ENCODE results near the gene CRK. TPM values are rescaled to one million over a fixed set of nuclear protein-coding genes. Genes with fewer than 3 reads are reported as not detected.

The CRK gene
- total RNA-seq, 1 experiment from 2014 or later = 72.3 TPM

DNA sequence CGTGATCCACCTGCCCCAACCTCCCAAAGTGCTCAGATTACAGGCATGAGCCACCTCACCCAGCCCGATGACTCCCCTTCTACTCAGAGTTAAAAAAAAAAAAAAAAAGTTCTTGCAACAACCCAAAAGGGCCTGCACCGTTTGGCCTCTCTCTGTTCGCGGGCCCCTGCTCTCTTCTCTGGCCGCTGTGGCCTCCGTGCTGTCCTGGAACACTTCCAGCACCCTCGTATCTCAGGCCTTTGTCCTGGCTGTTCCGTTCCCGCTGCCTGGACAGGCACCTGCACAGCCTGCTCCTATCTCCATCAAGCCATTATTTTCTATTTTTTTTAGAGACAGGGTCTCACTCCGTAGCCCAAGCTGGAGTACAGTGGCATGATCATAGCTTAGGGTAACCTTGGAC is 25.7 kb upstream of the CRK start:
- no peak for DNase-seq
- Histone ChIP-seq H3K4me3 (ENCODE audit: low read depth, low read length) (no peak overlapping the region), H3K36me3 (ENCODE audit: control insufficient read depth, insufficient read depth, low read length) (peaks cover 11% of the 10 kb centered on the region), H3K27me3 (replicated peaks; ENCODE audit: control insufficient read depth, insufficient read depth, low read length) (no peaks in the 10 kb centered on the region), H3K4me1 (peaks cover 9% of the 10 kb centered on the region), H3K9me3 (no peaks in the 10 kb centered on the region)
- TF ChIP-seq, protein P1, sequence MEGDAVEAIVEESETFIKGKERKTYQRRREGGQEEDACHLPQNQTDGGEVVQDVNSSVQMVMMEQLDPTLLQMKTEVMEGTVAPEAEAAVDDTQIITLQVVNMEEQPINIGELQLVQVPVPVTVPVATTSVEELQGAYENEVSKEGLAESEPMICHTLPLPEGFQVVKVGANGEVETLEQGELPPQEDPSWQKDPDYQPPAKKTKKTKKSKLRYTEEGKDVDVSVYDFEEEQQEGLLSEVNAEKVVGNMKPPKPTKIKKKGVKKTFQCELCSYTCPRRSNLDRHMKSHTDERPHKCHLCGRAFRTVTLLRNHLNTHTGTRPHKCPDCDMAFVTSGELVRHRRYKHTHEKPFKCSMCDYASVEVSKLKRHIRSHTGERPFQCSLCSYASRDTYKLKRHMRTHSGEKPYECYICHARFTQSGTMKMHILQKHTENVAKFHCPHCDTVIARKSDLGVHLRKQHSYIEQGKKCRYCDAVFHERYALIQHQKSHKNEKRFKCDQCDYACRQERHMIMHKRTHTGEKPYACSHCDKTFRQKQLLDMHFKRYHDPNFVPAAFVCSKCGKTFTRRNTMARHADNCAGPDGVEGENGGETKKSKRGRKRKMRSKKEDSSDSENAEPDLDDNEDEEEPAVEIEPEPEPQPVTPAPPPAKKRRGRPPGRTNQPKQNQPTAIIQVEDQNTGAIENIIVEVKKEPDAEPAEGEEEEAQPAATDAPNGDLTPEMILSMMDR (IDR thresholded peaks at IDR 0.05; ENCODE audit: insufficient read depth in 1 of 2, low read depth in 1 of 2, low read length in 1 of 2, severe bottlenecking in 1 of 2, unreplicated experiment in 1 of 2) = no peak
- intact Hi-C loops (cut with micrococcal nuclease; ENCODE audit: unreplicated experiment) = no loop called here
- peaks cover 91% of the 10 kb centered on the region for H3K36me3 Mint-ChIP-seq (ENCODE audit: insufficient read depth, unreplicated experiment)
- no peaks in the 10 kb centered on the region for H3K9me3 Mint-ChIP-seq (ENCODE audit: unreplicated experiment)
- ChIA-PET POLR2A (interaction anchor here (0.6 kb wide), 1 partner anchor 26 kb away, joined by 4 read pairs; the partner anchor contains the start of gene CRK), CTCF (interaction anchor here (0.5 kb wide), 1 partner anchor 93 kb away, joined by 3 read pairs; no protein-coding TSS in a partner anchor)
- H3K4me1 Mint-ChIP-seq (ENCODE audit: low read depth, unreplicated experiment) = peaks cover 9% of the 10 kb centered on the region
- H3K4me3 Mint-ChIP-seq (ENCODE audit: unreplicated experiment) = no peak overlapping the region
- H3K27me3 Mint-ChIP-seq (ENCODE audit: insufficient read depth, unreplicated experiment) = no peaks in the 10 kb centered on the region
- no TSS peak for BruUV-seq (replicated peaks)
- peak overlapping the region; percentile 2 for H3K27ac Mint-ChIP-seq (ENCODE audit: unreplicated experiment)

DNA sequence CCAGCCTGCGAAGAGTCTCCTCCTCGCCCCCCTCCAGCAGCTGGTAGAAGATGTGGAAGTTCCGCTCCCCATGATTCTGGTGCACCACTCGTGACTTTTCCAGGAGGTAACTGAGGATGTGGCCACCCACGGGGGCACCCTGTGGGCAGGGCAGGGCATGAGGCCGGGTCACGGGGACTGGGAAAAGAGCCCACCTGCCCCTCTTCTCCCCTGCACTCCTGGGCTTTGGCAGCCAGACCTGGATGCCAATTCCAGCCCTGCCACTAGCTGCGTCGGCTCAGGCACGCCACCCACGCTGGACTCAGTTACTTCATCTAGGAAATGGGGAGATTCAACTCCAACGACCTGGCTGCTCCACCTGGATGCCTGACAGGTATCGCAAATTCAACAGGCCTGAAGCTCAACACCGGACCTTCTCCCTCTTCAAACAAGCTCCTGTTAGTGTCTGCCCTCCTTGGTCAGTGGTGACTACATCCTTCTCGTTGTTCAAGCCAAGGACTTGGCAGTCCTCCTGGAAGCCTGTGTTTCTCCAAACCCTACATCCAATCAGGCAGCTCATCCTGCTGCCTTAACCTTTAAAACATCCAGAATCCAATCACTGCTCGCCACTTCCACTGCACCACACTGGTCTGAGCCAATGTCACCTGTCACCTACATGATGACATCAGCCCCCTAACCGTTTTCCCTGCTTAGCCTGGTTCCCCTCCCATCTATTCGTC is 24.9 kb upstream of the CRK start:
- DNase-seq = no peak
- ChIA-PET CTCF (no interaction called here), POLR2A (interaction anchor here (0.6 kb wide), 1 partner anchor 25 kb away, joined by 4 read pairs; the partner anchor contains the start of gene CRK)
- Histone ChIP-seq H3K4me3 (ENCODE audit: low read depth, low read length) (no peak overlapping the region), H3K4me1 (peaks cover 6% of the 10 kb centered on the region), H3K36me3 (ENCODE audit: control insufficient read depth, insufficient read depth, low read length) (peaks cover 11% of the 10 kb centered on the region), H3K27me3 (replicated peaks; ENCODE audit: control insufficient read depth, insufficient read depth, low read length) (no peaks in the 10 kb centered on the region), H3K9me3 (no peaks in the 10 kb centered on the region)
- TF ChIP-seq, protein P1 (IDR thresholded peaks at IDR 0.05; ENCODE audit: insufficient read depth in 1 of 2, low read depth in 1 of 2, low read length in 1 of 2, severe bottlenecking in 1 of 2, unreplicated experiment in 1 of 2) = no peak
- H3K9me3 Mint-ChIP-seq (ENCODE audit: unreplicated experiment) = no peaks in the 10 kb centered on the region
- H3K4me3 Mint-ChIP-seq (ENCODE audit: unreplicated experiment) = no peak overlapping the region
- peaks cover 9% of the 10 kb centered on the region for H3K4me1 Mint-ChIP-seq (ENCODE audit: low read depth, unreplicated experiment)
- intact Hi-C loops (cut with micrococcal nuclease; ENCODE audit: unreplicated experiment) = no loop called here
- H3K27ac Mint-ChIP-seq (ENCODE audit: unreplicated experiment) = peak overlapping the region; percentile 47
- no peaks in the 10 kb centered on the region for H3K27me3 Mint-ChIP-seq (ENCODE audit: insufficient read depth, unreplicated experiment)
- BruUV-seq (replicated peaks) = no TSS peak
- peaks cover 88% of the 10 kb centered on the region for H3K36me3 Mint-ChIP-seq (ENCODE audit: insufficient read depth, unreplicated experiment)

DNA sequence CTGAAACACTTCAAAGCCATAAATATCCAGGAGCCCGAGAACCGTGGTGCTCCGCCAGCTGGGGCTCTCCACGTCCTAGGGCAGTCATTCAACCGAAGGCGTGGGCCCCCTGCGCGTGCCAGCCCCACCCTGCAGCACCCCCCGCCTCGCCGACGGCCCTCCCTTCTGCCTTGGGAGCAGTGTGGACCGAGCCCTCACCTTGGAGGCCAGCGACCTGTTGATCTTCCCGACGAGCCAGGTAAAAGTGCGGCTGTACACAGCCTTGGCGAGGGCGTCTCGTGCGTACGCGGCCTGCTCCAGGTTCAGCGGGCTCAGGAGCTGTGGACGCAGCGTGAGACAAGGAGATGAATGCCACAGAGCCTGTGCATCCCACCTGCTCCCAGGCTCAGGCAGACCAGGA is 22.4 kb upstream of the CRK start:
- no peak overlapping the region for H3K4me3 Mint-ChIP-seq (ENCODE audit: unreplicated experiment)
- TF ChIP-seq, protein P1 (IDR thresholded peaks at IDR 0.05; ENCODE audit: insufficient read depth in 1 of 2, low read depth in 1 of 2, low read length in 1 of 2, severe bottlenecking in 1 of 2, unreplicated experiment in 1 of 2) = no peak
- H3K4me1 Mint-ChIP-seq (ENCODE audit: low read depth, unreplicated experiment) = no peaks in the 10 kb centered on the region
- no peak for DNase-seq
- Histone ChIP-seq H3K27me3 (replicated peaks; ENCODE audit: control insufficient read depth, insufficient read depth, low read length) (no peaks in the 10 kb centered on the region), H3K4me3 (ENCODE audit: low read depth, low read length) (no peak overlapping the region), H3K36me3 (ENCODE audit: control insufficient read depth, insufficient read depth, low read length) (peaks cover 11% of the 10 kb centered on the region), H3K9me3 (no peaks in the 10 kb centered on the region), H3K4me1 (no peaks in the 10 kb centered on the region)
- CTCF ChIA-PET = no interaction called here
- H3K9me3 Mint-ChIP-seq (ENCODE audit: unreplicated experiment) = no peaks in the 10 kb centered on the region
- intact Hi-C loops (cut with micrococcal nuclease; ENCODE audit: unreplicated experiment) = no loop called here
- H3K27me3 Mint-ChIP-seq (ENCODE audit: insufficient read depth, unreplicated experiment) = no peaks in the 10 kb centered on the region
- BruUV-seq (replicated peaks) = no TSS peak
- peaks cover 87% of the 10 kb centered on the region for H3K36me3 Mint-ChIP-seq (ENCODE audit: insufficient read depth, unreplicated experiment)
- POLR2A ChIA-PET = no interaction called here
- H3K27ac Mint-ChIP-seq (ENCODE audit: unreplicated experiment) = no peak overlapping the region

All from Caco-2 (cell line).